ENCODE results near the gene EFEMP2.

EFEMP2 gene

DNA sequence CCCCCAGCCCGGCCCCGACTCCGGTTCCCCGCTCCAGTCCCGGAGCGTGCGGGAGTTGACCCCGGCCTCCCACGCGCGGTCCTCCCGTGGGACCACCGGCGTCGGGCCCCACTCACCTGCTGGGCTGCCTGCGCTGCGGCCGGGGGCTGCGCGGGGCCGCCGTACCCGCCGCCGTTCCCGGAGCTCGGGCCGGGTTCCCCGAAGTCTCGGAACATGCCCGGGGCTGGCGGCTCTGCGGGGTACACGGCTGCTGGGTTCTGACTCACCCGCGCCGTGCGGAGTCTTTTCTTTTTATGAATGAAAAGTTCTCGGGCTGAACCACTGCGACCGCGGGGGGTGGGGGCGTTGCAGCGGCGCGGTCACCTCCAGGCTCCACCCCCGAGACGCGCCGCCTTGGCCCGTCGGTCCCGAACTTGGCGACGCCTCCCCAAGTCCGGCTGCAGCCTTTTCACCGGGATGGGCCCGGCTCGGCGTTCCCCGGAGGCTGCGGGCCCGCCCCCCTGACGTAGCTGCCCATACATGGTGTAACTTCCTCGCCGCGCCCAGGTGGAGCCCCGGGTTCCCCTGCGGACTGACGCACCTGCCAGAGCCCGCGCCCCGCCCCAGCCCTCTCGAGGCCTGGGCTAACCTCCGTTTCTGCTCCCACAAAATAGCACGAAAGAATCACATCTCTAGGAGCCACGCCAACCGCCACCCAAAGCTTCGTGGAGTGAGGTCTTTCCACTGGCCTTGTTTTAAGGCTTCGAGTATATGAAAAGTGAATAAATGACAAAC, 27.7 kb upstream of the EFEMP2 start, which contains the start of gene FOSL1:
Gene FOSL1 (minus strand): TSS at position 264 of the 774 bp plus-strand sequence. CDS start 49 bp downstream, at position 215.
- DNase-seq = peak; percentile 95 to 97

DNA sequence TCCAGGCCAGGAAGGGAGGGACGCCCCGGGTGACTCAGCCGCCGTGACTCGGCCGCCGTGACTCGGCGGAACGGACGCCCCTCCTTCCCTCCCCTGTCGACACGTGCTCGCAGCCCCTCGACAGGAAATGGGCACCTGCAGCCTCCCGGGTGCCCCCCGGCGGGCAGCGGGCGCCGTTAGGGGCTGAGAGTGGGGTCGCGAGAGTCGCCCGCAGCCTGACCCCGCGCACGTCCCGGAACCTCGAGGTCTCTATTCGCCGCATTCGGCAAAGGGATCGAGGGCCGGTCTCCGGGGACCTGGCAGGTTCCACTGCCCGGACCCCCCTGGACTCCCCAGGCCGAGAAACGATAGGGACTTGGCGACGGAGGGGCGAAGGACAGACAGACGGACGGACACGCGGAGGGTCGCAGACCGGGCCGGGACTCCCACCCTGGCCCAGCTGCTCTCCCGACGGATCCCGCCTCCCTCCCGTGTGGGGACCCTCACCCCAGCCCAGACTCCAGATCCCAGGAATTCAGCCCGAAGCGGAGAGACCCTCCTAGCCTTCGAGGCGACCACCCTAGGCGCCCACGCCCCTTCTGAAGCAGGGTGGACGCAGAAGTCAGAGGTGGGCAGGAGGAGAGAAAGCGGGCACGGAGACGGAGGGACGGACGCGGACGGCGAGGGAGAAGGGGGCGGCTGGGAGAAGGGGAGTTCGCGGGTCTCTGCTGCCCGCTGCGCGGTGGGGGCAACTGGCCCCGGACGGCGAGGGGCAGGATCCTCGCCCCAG, 26.9 kb upstream of the EFEMP2 start:
- peak; percentile 85 to 89 for DNase-seq

DNA sequence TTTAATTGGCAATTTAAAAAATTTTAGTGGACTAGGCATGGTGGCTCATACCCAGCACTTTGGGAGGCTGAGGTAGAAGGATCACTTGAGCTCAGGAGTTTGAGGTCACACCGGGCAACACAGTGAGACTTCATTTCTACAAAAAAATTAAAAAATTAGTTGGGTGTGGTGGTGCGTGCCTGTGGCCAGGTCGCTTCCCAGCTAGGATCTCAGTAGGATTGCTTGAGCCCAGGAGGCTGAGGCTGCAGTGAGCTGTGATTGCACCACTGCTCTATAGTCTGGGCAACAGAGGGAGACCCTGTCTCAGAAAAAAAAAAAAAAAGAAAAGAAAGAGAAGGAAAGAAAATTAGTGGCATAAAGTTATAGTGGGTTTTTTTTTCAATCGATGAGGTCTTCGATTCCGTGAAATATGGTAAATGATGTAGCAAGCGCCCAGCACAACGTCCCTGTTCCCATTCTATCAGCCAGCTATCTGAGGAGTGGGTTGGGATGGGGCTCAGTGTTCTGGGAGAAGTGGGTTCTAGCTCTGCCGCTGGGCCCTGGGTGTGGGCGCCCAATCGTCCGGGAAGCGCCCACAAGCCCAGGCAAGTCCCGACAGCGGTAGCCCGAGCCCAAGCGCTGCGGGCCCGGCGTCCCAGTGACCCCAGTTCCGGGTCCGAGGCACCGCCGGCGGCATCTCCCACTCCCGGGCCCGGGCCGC, 26.2 kb upstream of the EFEMP2 start:
- DNase-seq = no peak

DNA sequence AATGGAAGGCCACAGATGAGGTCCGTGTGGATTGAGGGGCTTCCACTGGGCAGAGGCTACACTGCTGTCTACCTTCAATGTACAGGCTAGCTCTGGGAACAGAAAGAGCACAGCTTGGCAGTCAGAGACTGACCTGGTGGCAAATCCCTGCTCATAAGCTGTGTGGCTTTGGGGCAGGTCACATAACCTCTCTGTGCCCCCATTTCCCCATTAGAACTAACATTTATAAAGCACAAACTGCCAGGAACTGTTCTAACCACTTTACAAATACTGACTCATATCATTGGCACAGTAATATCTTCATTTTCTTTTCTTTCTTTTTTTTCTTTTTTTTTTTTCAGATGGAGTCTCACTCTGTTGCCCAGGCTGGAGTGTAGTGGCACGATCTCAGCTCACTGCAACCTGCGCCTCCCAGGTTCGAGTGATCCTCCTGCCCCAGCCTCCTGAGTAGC, 24.4 kb upstream of the EFEMP2 start:
- DNase-seq = no peak

DNA sequence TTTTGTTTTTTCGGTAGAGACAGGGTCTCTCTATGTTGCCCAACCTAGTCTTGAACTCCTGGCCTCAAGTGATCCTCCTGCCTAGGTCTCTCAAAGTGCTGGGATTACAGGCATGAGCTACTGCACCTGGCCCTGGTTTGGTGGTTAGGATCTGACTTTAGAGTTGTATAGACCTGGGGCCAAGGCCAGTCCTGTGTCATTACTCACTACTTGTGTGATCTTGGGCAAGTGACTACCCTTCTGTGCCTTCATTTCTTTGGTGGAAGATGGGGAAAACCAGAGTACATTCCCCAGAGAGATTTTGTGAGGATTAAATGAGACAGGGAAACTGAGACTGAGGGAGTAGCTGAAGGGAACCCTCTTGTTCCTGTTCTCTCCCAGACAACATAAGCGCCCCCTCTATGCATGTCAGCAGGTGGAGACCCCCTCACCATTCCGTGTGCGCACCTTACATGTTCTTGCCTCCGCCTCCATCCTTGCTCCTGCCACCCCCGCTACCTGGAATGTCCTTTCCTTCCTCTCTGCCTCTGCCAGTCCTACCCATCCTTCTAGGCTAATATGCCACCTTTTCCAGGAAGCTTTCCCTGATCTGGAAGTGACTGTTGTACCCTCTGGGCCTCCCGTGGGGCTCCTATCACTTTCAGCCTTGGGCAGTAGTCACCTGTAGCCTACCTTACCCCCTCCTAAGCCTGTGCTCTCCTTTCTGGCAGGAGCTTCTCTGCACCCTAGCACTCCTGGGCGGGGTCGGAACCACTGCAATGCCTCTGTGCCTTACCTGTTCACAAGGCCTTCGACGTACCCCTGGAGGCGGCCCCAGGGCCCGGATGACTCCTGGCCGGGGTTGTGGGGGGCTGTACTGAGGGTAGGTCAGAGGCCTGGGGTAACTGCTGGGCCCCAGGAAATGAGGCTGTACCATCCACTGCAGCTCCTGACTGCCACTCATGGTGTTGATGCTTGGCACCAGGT, 23.7 kb upstream of the EFEMP2 start:
- DNase-seq = no peak

DNA sequence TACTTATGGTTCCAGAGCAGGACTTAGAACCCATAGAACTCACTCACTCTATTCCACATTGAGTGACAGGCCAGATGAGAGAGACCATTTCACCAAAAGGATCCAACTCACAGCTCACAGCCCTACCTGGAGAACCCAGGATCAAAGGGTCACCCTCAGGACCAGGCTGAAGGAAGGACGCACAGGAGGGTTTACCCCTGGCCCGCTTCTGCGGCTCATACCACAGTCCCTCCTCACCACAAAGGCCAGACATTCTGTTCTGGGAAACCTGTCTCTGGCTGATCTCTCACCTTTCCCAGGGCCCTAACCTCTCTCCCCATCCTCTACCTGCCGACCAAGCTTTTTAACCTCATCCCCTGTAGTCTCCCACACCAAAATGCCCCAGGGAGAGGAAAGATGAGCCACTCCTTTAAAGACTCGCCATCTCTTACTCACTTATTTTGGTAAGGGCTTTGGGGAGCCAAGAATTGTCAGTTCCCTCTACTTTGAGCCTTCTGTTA, 22.9 kb upstream of the EFEMP2 start:
- DNase-seq = no peak

DNA sequence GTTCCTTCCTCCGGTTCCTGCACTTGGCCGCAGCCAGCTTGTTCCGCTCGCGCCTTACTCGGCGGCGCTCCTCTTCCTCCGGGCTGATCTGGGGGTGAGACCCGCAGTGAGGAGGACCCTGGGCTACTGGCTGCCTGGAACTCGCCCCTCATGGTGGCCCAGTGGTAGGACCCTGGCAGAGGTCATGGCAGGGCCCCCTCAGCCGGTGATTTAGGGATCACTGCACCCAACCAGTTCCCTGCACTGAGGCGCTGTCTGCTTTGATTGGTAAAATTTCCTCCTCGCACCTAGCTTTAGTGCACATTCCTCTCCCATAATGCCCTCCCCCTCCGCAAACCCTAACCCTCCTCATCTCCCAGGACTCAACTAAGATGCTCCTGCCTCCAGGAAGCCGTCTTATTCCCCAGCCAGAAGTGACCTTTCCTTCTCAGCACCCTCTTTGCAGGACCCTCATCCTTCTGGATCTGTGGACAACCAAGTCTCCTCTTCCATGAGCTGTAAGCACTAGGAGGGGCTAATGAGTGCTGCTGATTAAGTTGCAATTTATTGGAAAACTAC, 21.5 kb upstream of the EFEMP2 start:
- DNase-seq = peak; percentile 50 to 62

DNA sequence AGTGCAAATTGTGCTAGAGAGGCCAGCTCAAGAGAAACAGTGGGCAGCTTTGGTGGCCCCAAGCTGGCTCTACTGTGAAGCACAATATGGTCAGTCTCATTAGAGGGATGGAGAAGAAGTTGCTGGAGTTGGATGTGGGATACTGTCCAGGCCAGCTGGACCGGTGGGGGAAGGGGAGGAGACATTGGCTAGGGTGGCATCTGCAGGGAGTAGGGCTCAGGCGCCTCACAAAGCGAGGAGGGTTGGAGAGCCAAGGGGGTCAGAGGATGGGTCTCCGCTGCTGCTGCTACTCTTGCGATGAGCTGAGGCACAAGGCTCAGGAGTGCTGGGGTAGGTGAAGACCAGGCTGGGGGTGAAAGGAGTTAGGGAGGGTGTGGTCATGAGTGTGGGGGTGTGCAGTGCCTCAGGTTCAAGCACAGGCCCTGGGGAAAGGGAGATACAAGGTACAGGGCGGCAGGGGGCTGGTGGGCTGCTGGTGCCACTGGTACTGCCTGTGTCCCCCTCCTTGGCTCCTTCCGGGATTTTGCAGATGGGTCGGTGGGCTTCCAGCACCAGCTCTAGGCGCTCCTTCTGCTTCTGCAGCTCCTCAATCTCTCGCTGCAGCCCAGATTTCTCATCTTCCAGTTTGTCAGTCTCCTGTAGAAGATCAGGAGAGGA, 20.2 kb upstream of the EFEMP2 start:
- DNase-seq = peak in 1 of 2 experiments; percentile 39

DNA sequence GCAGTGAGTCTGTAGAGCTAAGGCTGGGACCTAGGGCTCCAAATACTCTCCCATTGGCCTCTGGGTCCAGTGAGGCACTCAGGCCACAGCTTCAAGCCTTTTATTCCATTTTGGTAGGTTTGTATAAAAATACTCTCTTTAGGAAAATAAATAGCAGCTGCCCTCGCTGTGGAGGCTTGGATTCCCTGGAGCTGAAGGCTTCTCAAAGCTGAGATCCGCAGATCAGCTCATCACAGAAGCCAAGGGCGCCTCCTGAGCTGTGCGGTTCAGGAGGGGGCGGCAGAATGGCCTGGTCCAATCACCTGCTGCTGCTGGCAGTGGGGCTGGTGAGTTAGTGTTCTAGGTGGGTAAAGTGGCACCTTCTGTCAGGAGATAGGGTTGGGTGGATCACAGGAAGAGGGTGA, 19.5 kb upstream of the EFEMP2 start:
- peak in 1 of 2 experiments; percentile 66 for DNase-seq

DNA sequence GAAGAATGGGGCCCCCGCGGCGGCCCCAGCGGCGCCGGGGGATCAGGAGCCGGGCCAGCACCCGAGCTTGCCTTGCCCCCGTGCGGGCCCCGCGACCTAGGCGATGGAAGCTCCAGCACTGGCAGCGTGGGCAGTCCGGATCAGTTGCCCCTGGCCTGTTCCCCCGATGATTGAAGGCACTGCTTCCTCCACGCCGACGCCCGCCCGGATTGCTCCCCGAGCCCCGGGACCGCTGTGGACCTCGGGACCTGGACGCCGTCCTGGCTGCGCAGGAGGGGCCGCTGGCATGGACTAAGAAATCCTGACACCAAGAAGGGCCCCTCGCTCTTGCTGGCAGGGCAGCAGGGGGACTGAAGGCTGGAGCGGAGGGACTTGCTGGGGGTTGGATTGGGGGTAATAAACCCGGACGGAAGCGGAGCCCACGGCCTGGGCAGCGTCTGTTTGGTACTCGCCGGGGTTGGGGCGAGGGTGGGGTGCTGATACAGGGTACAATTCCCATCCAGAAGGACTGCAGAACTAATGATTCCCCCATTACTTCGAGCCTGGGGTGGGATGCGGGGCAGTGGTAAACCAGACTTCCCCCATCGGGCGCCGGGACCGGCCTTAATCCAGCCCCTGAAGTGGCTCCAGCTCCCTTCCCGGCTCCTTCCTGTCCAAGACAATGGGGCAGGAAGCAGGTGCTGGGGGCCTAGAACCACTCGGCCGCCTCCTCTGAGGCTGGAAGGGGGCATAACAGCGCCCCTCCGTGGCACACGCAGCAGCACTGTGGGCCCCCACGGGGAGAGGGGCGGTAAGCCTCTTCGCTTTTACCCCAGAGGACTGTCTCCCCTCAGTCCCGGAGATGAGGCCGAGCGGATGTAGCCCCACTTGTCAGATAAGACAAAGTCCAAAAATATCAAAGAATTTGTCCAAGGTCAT, 18.9 kb upstream of the EFEMP2 start:
- peak; percentile 67 to 70 for DNase-seq

DNA sequence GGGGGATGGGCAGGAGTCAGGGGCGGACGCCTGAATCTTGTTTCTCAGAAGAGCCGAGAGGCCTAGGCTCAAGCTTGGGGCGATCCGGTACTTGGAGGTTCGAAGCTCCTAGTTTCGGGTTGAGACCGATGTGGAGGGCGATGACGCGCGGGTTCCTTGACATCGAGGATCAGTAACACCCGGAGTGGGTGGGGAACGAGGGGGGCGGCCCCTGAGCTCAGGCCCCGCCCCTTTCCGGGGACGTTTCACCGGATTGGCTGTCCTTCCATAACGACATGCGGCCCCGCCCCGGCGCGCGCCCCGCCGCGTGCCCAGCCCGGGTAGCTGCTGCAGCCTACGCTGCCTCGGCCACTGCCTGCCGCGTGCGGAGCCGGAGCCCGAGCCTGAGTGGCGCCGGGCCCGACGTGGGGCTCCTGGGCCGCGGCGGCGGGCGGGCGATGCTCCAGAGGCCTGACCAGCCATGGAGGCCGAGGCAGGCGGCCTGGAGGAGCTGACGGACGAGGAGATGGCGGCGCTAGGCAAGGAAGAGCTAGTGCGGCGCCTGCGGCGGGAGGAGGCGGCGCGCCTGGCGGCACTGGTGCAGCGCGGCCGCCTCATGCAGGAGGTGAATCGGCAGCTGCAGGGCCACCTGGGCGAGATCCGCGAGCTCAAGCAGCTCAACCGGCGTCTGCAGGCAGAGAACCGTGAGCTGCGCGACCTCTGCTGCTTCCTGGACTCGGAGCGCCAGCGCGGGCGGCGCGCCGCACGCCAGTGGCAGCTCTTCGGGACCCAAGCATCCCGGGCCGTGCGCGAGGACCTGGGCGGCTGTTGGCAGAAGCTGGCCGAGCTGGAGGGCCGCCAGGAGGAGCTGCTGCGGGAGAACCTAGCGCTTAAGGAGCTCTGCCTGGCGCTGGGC, 18.0 kb upstream of the EFEMP2 start, which contains the start of gene CCDC85B:
Gene CCDC85B (plus strand): TSS at position 350 of the 895 bp plus-strand sequence. CDS start 111 bp downstream, at position 461.
- peak; percentile 99 to 100 for DNase-seq

DNA sequence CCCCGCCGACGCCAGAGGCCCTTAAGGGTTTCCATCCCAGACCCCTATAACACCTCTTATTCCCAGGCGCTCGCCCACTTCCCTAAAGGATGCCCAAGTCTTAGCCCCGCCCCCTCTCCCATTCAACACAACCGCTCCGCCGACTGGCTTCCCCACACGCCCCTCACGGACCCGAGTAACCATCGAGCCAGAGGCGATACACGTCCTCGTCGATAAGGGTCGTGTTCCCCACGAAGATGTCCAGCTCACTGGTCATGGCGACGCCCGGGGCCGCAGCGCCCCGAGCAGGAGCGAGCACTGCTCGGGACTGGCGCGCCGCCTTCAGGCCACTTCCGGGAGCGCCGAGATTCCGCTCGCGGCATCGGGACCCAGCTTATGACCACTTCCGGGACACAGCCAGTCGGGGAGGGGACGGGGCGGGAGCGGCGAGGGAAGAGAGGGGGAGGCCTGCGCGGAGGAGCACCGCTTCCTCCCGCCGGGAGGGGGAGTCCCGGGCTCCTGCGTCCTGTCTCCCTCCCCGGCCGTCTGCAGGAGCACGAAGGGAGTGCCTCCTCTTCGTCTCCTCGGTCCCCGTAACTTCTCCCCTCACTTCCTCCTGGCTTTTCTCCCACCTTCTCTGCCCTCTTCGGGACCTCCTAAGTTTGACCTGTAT, 15.7 kb upstream of the EFEMP2 start, which contains the start of gene FIBP:
Gene FIBP (minus strand): TSS at position 309 of the 652 bp plus-strand sequence. CDS start 53 bp downstream, at position 256.
- peak; percentile 97 to 98 for DNase-seq

DNA sequence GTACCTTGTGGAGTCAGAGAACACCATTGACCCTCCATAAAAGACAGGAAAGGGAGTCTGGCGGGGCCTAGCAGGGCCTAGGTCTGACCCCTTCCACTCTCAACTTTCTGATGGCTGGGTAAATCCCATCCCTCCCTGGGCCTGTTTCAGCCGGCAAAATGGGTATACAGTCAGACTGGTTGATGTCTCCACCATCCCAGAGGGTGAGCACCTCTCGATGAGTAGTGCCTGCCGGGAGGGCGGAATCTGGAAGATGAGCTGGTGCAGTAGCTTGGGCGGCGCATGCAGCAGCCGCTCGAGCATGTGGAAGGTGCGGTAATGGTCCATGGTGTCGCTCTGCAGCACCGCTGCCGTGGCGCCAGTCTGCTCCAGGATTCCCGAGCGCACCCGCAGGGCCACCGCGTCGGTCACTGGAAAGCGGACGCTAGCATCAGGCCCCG, 15.1 kb upstream of the EFEMP2 start:
- DNase-seq = no peak

DNA sequence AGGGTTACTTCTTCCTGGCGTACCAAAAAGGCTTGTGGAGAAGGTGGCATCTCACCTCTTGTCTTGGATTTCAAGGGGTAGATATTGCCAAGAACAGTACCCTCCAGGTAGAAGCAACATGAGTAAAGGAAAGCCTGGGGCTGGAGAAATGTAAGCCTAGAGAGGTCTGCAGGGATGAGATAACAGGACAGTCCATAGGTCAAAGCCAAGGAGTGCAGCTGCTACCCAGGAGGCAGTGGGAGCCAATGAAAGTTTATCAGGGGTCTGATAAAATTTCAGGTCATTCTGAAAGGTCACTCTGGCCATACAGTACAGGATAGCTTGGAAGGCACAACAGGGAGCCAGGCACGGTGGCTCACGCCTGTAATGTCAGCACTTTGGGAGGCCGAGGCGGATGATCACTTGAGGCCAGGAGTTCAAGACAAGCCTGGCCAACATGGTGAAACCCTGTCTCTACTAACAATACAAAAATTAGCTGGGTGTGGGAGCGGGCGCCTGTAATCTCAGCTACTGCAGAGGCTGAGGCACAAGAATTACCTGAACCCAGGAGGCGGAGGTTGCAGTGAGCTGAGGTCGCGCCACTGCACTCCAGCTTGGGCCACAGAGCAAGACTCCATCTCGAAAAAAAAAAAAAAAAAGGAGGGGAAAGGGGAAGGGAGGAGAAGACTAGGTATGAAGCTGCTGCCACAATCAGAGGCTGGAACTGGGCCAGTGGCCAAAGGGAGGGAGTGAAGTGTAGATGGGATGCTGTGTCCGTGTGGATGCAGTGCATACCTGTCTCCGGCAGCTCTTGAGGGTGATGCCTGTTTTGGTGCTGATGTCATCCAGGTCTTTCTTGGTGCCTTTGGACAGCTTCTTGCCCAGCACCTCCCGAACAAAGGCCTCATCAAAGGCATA, 14.5 kb upstream of the EFEMP2 start:
- DNase-seq = no peak

DNA sequence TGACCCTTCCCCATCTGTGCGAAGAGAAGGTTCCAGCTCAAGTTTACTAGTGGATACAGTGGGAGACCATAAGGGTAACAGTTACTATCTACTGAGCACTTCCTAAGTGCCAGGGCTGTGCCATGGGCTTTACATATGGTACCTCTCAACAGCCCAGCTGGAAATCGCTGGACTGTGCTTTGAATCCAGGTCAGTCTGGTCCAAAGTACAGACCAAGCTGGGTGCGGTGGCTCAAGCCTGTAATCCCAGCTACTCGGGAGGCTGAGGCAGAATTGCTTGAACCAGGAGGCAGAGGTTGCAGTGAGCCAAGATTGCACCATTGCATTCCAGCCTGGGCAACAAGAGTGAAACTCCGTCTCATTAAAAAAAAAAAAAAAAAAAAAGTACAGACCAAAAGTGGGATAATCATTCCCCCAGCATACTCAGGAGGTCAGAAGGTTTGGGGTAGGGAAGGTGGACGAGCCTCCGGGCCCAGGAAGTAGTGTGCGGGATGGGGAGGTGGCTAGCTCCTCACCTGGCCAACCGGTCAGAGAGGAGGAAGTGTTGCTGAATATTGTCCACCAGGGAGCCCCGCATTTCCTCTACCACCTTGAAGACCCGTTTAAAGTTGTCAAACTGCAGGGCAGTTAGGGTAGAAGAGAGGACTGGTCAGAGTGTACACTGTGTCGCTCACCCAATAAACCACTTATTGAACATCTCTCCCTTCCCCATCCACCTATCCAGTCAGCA, 13.4 kb upstream of the EFEMP2 start:
- DNase-seq = no peak

DNA sequence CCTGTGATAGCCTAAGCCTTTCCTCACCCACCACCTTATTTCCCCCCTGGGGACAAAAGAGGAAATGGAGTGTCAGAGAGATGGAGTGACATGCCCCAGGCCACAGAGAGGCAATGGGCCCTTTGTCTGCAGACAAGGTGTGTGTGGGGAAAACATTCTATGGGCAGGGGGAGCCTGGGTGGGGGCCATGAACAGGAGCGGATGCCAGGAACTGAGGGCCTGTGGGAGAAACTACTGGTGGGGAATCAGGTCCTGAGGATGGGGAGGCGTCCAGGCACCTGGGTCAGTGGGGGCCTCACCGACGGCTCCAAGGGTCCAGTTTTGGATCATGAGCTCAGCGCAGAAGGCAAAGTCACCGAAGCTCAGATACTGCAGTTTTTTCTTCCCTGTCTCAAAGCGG, 12.6 kb upstream of the EFEMP2 start:
- DNase-seq = no peak

Measured in activated T-cell treated with anti-CD3 and anti-CD28 coated beads, Interleukin-2, amount 50 U/mL, for 48 hours (primary cell).